Measurements from ENCODE around the gene N4BP3.

N4BP3 gene

DNA sequence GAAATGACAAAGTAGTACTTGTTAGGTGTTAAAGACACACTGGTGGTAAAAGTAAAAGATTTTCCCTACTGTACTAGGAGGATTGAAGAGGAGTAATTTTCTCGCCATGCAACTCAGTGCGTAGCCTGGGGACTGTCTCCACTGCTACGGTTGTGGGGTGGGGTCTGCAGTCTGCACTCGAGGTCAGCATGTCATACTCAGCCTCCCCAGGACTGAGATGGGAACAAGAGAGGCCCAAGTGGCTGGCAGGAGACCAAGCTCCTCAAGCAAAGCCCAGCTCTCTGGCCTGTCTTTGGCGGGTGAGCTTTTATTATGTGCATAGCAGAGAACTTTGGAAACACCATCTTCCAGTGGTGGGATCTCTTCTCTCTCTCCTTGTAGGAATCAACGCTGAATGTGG, 29.9 kb downstream of the N4BP3 start:
- ChIA-PET POLR2A (no interaction called here), CTCF (interaction anchor here (2.1 to 8.5 kb wide), 2 partner anchors 9 to 67 kb away, joined by 7 to 61 read pairs; no protein-coding TSS in a partner anchor)

DNA sequence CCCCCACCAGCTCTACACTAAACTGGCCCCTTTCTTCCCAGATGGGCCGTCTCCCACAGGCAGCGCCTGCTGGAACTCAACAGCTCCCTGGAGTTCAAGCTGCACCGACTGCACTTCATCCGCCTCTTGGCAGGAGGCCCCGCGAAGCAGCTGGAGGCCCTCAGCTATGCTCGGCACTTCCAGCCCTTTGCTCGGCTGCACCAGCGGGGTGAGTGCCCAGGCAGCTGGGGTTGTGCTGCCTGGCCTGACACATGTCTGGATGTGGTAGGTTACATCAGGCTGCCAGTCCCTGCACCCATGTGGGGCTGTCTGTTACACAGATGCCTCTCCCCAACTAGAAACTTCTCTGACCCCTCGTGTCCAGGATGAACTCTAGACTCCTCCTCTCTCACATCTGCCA, 30.6 kb downstream of the N4BP3 start:
- POLR2A ChIA-PET = no interaction called here
- no peak for TF ChIP-seq CTCF (IDR thresholded peaks at IDR 0.05; ENCODE audit: insufficient read depth, low read length, missing control alignments)
- DNase-seq (ENCODE audit: low read depth, low spot score) = peak; percentile 17
- H3K4me3 ChIP-seq (ENCODE audit: low read depth, low read length) = no peak overlapping the region
- CTCF ChIA-PET = interaction anchor here (2.1 to 8.5 kb wide), 2 partner anchors 8 to 68 kb away, joined by 7 to 61 read pairs; no protein-coding TSS in a partner anchor

More for the DNA sequence above, 29.9 kb downstream of the N4BP3 start:
- no peak for DNase-seq (ENCODE audit: low read depth, low spot score)
- no peak overlapping the region for H3K4me3 ChIP-seq (ENCODE audit: low read depth, low read length)
- TF ChIP-seq CTCF (IDR thresholded peaks at IDR 0.05; ENCODE audit: insufficient read depth, low read length, missing control alignments) = no peak

GRCh38 chr5:178145965-178146820, 32.9 kb downstream of the N4BP3 start:
- no peak overlapping the region for H3K4me3 ChIP-seq (ENCODE audit: low read depth, low read length)
- ChIA-PET POLR2A (no interaction called here), CTCF (interaction anchor here (1.0 to 8.5 kb wide), 7 partner anchors 9 to 539 kb away, joined by 3 to 61 read pairs (median 4); no protein-coding TSS in a partner anchor)
- peak; percentile 77 for TF ChIP-seq CTCF (IDR thresholded peaks at IDR 0.05; ENCODE audit: insufficient read depth, low read length, missing control alignments)
- DNase-seq (ENCODE audit: low read depth, low spot score) = peak; percentile 19

GRCh38 chr5:178147406-178147805, 34.1 kb downstream of the N4BP3 start:
- H3K4me3 ChIP-seq (ENCODE audit: low read depth, low read length) = no peak overlapping the region
- POLR2A ChIA-PET = interaction anchor here (0.9 kb wide), 1 partner anchor 39 kb away, joined by 3 read pairs; no protein-coding TSS in a partner anchor
- no peak for DNase-seq (ENCODE audit: low read depth, low spot score)
- CTCF ChIA-PET = interaction anchor here (1.6 to 8.5 kb wide), 3 partner anchors 11 to 540 kb away, joined by 3 to 61 read pairs (median 20); no protein-coding TSS in a partner anchor
- TF ChIP-seq CTCF (IDR thresholded peaks at IDR 0.05; ENCODE audit: insufficient read depth, low read length, missing control alignments) = no peak

- no peak for TF ChIP-seq CTCF (IDR thresholded peaks at IDR 0.05; ENCODE audit: insufficient read depth, low read length, missing control alignments)
- no peak for DNase-seq (ENCODE audit: low read depth, low spot score)
- POLR2A ChIA-PET = interaction anchor here (0.7 to 1.0 kb wide), 2 partner anchors 11 to 12 kb away, joined by 3 to 4 read pairs; no protein-coding TSS in a partner anchor
Observed at GRCh38 chr5:178149199-178149932, 36.0 kb downstream of the N4BP3 start.

More at GRCh38 chr5:178149199-178149932, 36.0 kb downstream of the N4BP3 start:
- CTCF ChIA-PET = interaction anchor here (0.7 to 8.5 kb wide), 5 partner anchors 14 to 542 kb away, joined by 3 to 61 read pairs (median 4); no protein-coding TSS in a partner anchor
- H3K4me3 ChIP-seq (ENCODE audit: low read depth, low read length) = no peak overlapping the region

Measured in AG04449 (cell line).